GM12878 (cell line): ENCODE results near the gene YAF2. TPM values are rescaled to one million over a fixed set of nuclear protein-coding genes. Genes with fewer than 3 reads are reported as not detected.

ENCODE experiments used
- ATAC-seq: fragments of 200-7000 bp; cut with Tn5 transposase; 3 replicates; pipeline ENCODE4 v1.9.1; 2020; ENCODE audit warnings: mild to moderate bottlenecking, moderate library complexity
- BruUV-seq: library from RNA; stranded (reverse); fragments of 400-500 nt; replicated peaks from 2 replicates; lab custom pipeline; 2021; lab: Mats Ljungman, UMichigan
- CTCF ChIA-PET: fragments of 300-600 bp; sonication (Branson Sonifier 250); formaldehyde crosslinking; extraction: SDS; loops from one replicate; lab custom pipeline; 2021; ENCODE audit warnings: inconsistent platforms; lab: Yijun Ruan, JAX
- POLR2A ChIA-PET: fragments of 350-600 bp; formaldehyde crosslinking; extraction: SDS; loops from one replicate; lab custom pipeline; 2021; ENCODE audit warnings: inconsistent platforms; lab: Charles Lee
- RAD21 ChIA-PET: fragments of 300-600 bp; sonication (Branson Sonifier 250); formaldehyde crosslinking; loops from one replicate; lab custom pipeline; 2023; ENCODE audit warnings: antibody characterized with exemption; ENCODE audit not compliant: unreplicated experiment; lab: Charles Lee
- SMC1A ChIA-PET: fragments of 300-600 bp; sonication (Branson Sonifier 250); formaldehyde crosslinking; loops from one replicate; lab custom pipeline; 2023; ENCODE audit not compliant: unreplicated experiment, uncharacterized antibody; lab: Charles Lee
- DNase-seq: peaks from one replicate; pipeline ENCODE4 v3.0.0-alpha.2; 2011; ENCODE audit warnings: low read depth, low spot score
- FAIRE-seq: peaks from 3 replicates; lab custom pipeline; 2011; peaks lifted over from hg19 to GRCh38; lab: Jason Lieb, UNC
- H2AFZ ChIP-seq: 2 replicates; pipeline ENCODE4 v1.6.0; 2011; ENCODE audit warnings: low read depth, low read length, control low read depth; ENCODE audit not compliant: control insufficient read depth
- H3K27ac ChIP-seq: 2 replicates; pipeline ENCODE4 v1.5.1; 2011; ENCODE audit warnings: control low read depth; ENCODE audit not compliant: control insufficient read depth, insufficient read depth
- H3K27me3 ChIP-seq, 2 experiments: replicated peaks in 1 of 2; 2 replicates each; pipeline versions ENCODE4 v1.6.0 to v1.6.1; 2011; ENCODE audit warnings: low read length in 1 of 2; ENCODE audit not compliant: control insufficient read depth in 2 of 2, insufficient read depth in 2 of 2
- H3K36me3 ChIP-seq, 2 experiments: 2 replicates each; pipeline ENCODE4 v1.5.1; 2011; ENCODE audit warnings: low read length in 1 of 2; ENCODE audit not compliant: control insufficient read depth in 2 of 2, insufficient read depth in 2 of 2
- H3K4me1 ChIP-seq: 2 replicates; pipeline ENCODE4 v1.6.1; 2011; ENCODE audit warnings: mild to moderate bottlenecking, low read length, moderate library complexity, mixed read lengths; ENCODE audit not compliant: control insufficient read depth, insufficient read depth
- H3K4me2 ChIP-seq: 2 replicates; pipeline ENCODE4 v1.6.0; 2011; ENCODE audit warnings: control low read depth; ENCODE audit not compliant: control insufficient read depth, insufficient read depth
- H3K4me3 ChIP-seq: fragments of 200-600 bp; sonication (generic); 2 replicates; pipeline ENCODE4 v1.5.1; 2016
- H3K79me2 ChIP-seq: 2 replicates; pipeline ENCODE4 v1.6.0; 2011; ENCODE audit warnings: low read length; ENCODE audit not compliant: control insufficient read depth, insufficient read depth
- H3K9ac ChIP-seq: 2 replicates; pipeline ENCODE4 v1.8.0; 2011; ENCODE audit warnings: low read length, control low read depth, mixed read lengths; ENCODE audit not compliant: control insufficient read depth, insufficient read depth
- H3K9me3 ChIP-seq: replicated peaks from 3 replicates; pipeline ENCODE4 v1.5.1; 2011; ENCODE audit warnings: mild to moderate bottlenecking, low read length; ENCODE audit not compliant: control insufficient read depth, insufficient read depth
- H4K20me1 ChIP-seq: 2 replicates; pipeline ENCODE4 v1.6.0; 2011; ENCODE audit not compliant: control insufficient read depth, insufficient read depth
- BCL3 ChIP-seq: IDR thresholded peaks from 2 replicates; pipeline ENCODE4 v1.6.1; 2011; ENCODE audit warnings: borderline replicate concordance, low read depth, mild to moderate bottlenecking, moderate library complexity, low read length; ENCODE audit not compliant: insufficient read depth, poor library complexity, severe bottlenecking
- CBX3 ChIP-seq: fragments of 200-600 bp; sonication (generic); IDR thresholded peaks from 2 replicates; pipeline ENCODE4 v1.6.1; 2016; ENCODE audit warnings: low read depth, borderline replicate concordance
- CBX5 ChIP-seq: sonication (generic); IDR thresholded peaks from 2 replicates; pipeline ENCODE4 v1.6.1; 2016; ENCODE audit warnings: low read depth, moderate library complexity, mild to moderate bottlenecking, inconsistent platforms
- EGR1 ChIP-seq, 2 experiments: IDR thresholded peaks; 1 replicate in 1 of 2; 2 replicates in 1 of 2; pipeline ENCODE4 v1.6.1; 2011 to 2012; ENCODE audit warnings: low read depth in 2 of 2, low read length in 2 of 2, borderline replicate concordance in 1 of 2, mild to moderate bottlenecking in 1 of 2, moderate library complexity in 1 of 2
- ESRRA ChIP-seq: IDR thresholded peaks from 2 replicates; pipeline ENCODE4 v1.6.1; 2012; ENCODE audit warnings: mild to moderate bottlenecking, low read length, improper control_type of control experiment
- EZH2 ChIP-seq: IDR thresholded peaks from 2 replicates; pipeline ENCODE4 v1.6.1; 2012; ENCODE audit warnings: low read depth, mild to moderate bottlenecking, control low read depth, inconsistent platforms, low read length, borderline replicate concordance; ENCODE audit not compliant: control insufficient read depth
- HDAC6 ChIP-seq: fragments of 200-600 bp; sonication (generic); IDR thresholded peaks from one replicate; pipeline ENCODE4 v1.8.0; 2017; ENCODE audit warnings: antibody characterized with exemption; ENCODE audit not compliant: unreplicated experiment
- IRF5 ChIP-seq: fragments of 450-650 bp; IDR thresholded peaks from 2 replicates; pipeline ENCODE4 v1.6.1; 2017; ENCODE audit warnings: borderline replicate concordance
- NRF1 ChIP-seq: conservative IDR thresholded peaks from 2 replicates; pipeline ENCODE4 v1.6.1; 2011; ENCODE audit warnings: mild to moderate bottlenecking, low read depth, low read length, improper control_type of control experiment
- POLR2AphosphoS2 ChIP-seq: IDR thresholded peaks from 2 replicates; pipeline ENCODE4 v1.6.1; 2011; ENCODE audit warnings: low read depth, mild to moderate bottlenecking, low read length, improper control_type of control experiment, moderate library complexity
- SIN3A ChIP-seq: IDR thresholded peaks from 2 replicates; pipeline ENCODE4 v1.6.1; 2012; ENCODE audit warnings: low read depth, low read length, improper control_type of control experiment
- ZBTB33 ChIP-seq: fragments of 450-650 bp; IDR thresholded peaks from 2 replicates; pipeline ENCODE4 v1.6.1; 2017; ENCODE audit warnings: mild to moderate bottlenecking
- ZNF207 ChIP-seq: fragments of 450-650 bp; IDR thresholded peaks from 2 replicates; pipeline ENCODE4 v1.6.1; 2014; ENCODE audit warnings: antibody characterized with exemption, mild to moderate bottlenecking, borderline replicate concordance
- WGBS: methylation state at CpG from one replicate; pipeline ENCODE4 v1.1.6; 2016; ENCODE audit warnings: low lambda C conversion rate; ENCODE audit not compliant: insufficient replicate concordance, insufficient coverage; ENCODE audit errors: missing lambda C conversion rate; 5-methylcytosine and 5-hydroxymethylcytosine counted together
- in situ Hi-C: fragments of 300-500 bp; cut with MboI; formaldehyde crosslinking; loops from 9 replicates; pipeline ENCODE4 v1.14.3; 2018; ENCODE audit warnings: mixed read lengths
- intact Hi-C: fragments of 100-400 bp; cut with micrococcal nuclease; formaldehyde crosslinking; loops from one replicate; pipeline ENCODE4 v1.14.2; 2022; ENCODE audit not compliant: unreplicated experiment
- polyA plus RNA-seq, 11 experiments: library from polyadenylated mRNA; depleted of rRNA in 4 of 11; unstranded in 6 of 11; stranded (reverse) in 5 of 11; fragments of >200 nt; fragmentation: Nextera tagmentation in 4 of 11; fragmentation: Illumina TruSeq in 1 of 11; extraction: Ambion mirVana in 4 of 11; extraction: Trizol in 1 of 11; gene quantifications; 1 replicate in 1 of 11; 2 replicates in 10 of 11; pipeline versions ENCODE4 v1.2.1 to v1.2.3, GENCODE V29; 2011 to 2016; ENCODE audit warnings: inconsistent platforms in 2 of 11, missing spikeins in 2 of 11, low read depth in 1 of 11
- total RNA-seq, 4 experiments: library from RNA; depleted of rRNA in 3 of 4; stranded (reverse); fragments of >200 nt in 3 of 4; fragmentation: Illumina TruSeq in 1 of 4; extraction: Trizol in 1 of 4; gene quantifications; 2 replicates each; pipeline versions ENCODE4 v1.2.1 to v1.2.3, GENCODE V29; 2013 to 2021

The YAF2 gene
- total and polyA plus RNA-seq, 10 of the 15 experiments (the other 5 are each of a cell fraction or from before 2014, with no cell fraction given): 18.8 to 36.6 (median 23.0) TPM

GRCh38 chr12:42167711-42168110, 70.3 kb downstream of the YAF2 start:
- DNase-seq: no peak
- 99% methylated on average over 6 of the region's 6 CpGs for WGBS
- Histone ChIP-seq H3K27me3 (no peaks in the 10 kb centered on the region), H3K4me1 (peaks cover 2% of the 10 kb centered on the region; the same call in 1 of the 2 replicates), H4K20me1 (no peaks in the 10 kb centered on the region), H3K36me3 (no peaks in the 10 kb centered on the region; a peak in 2 of 4 replicates), H3K9me3 (no peaks in the 10 kb centered on the region), H3K4me3 (no peak overlapping the region), H2AFZ (no peak overlapping the region), H3K4me2 (no peak overlapping the region), H3K79me2 (no peaks in the 10 kb centered on the region), H3K9ac (no peak overlapping the region), H3K27ac (no peak overlapping the region)
- ChIA-PET RAD21 (no interaction called here), SMC1A (interaction anchor here (0.8 to 1.8 kb wide), 3 partner anchors 13 to 65 kb away, joined by 3 to 9 read pairs (median 5); no protein-coding TSS in a partner anchor), CTCF (interaction anchor here (0.9 to 1.3 kb wide), 3 partner anchors 16 to 26 kb away, joined by 3 read pairs; no protein-coding TSS in a partner anchor), POLR2A (no interaction called here)
- no TSS peak for BruUV-seq
- TF ChIP-seq EZH2 (no peak), IRF5 (no peak)
- intact Hi-C loops: no loop called here
- ATAC-seq: no peak
- in situ Hi-C loops: no loop called here
- no peak for FAIRE-seq

GRCh38 chr12:42166501-42166900, 71.5 kb downstream of the YAF2 start:
- no peak overlapping the region for H2AFZ ChIP-seq
- ChIA-PET SMC1A (interaction anchor here (0.6 kb wide), 1 partner anchor 31 kb away, joined by 4 read pairs; no protein-coding TSS in a partner anchor), POLR2A (no interaction called here), CTCF (no interaction called here), RAD21 (no interaction called here)
- BruUV-seq: no TSS peak
- no peaks in the 10 kb centered on the region for H3K9me3 ChIP-seq
- ATAC-seq (no peak), DNase-seq (no peak), FAIRE-seq (no peak)
- no peaks in the 10 kb centered on the region; a peak in 2 of 4 replicates for H3K36me3 ChIP-seq
- H3K79me2 ChIP-seq: no peaks in the 10 kb centered on the region
- no peaks in the 10 kb centered on the region for H4K20me1 ChIP-seq
- H3K4me1 ChIP-seq: peaks cover 5% of the 10 kb centered on the region; the same call in 1 of the 2 replicates
- in situ Hi-C loops (no loop called here), intact Hi-C loops (no loop called here)
- no peak overlapping the region for H3K4me2 ChIP-seq
- H3K4me3 ChIP-seq: no peak overlapping the region
- no peak overlapping the region for H3K9ac ChIP-seq
- H3K27ac ChIP-seq: no peak overlapping the region
- H3K27me3 ChIP-seq: no peaks in the 10 kb centered on the region
- TF ChIP-seq CBX5: no peak
- no peak for TF ChIP-seq ZNF207
- TF ChIP-seq NRF1: no peak
- no peak for TF ChIP-seq ESRRA
- TF ChIP-seq ZBTB33: no peak
- no peak for TF ChIP-seq BCL3
- TF ChIP-seq POLR2AphosphoS2: no peak
- TF ChIP-seq HDAC6: no peak
- no peak for TF ChIP-seq EGR1 (IDR thresholded peaks at IDR 0.05; ENCODE audit: borderline replicate concordance in 1 of 2, low read depth in 2 of 2, low read length in 2 of 2)
- TF ChIP-seq SIN3A: no peak
- no peak for TF ChIP-seq CBX3
